Spleen (tissue), 7 donors: Measurements from ENCODE around the gene SLC48A1.

Source experiments
- POLR2A ChIP-seq, 3 donors: fragments of 450-650 bp; IDR thresholded peaks; one replicate each; pipeline ENCODE4 v1.5.1; 2017; ENCODE audit warnings: antibody characterized with exemption in 3 of 3, mild to moderate bottlenecking in 1 of 3
- TF ChIP-seq, protein P1 (sequence below), 11 experiments: fragments of 200-600 bp in 7 of 11; fragments of 450-650 bp in 4 of 11; sonication (generic) in 4 of 11; IDR thresholded peaks in 8 of 11; conservative IDR thresholded peaks in 3 of 11; 1 replicate in 7 of 11; 2 replicates in 4 of 11; pipeline versions ENCODE4 v1.4.0 to v1.8.0; 2016 to 2021; ENCODE audit warnings: antibody characterized with exemption in 11 of 11, inconsistent platforms in 4 of 11, mild to moderate bottlenecking in 1 of 11
- donor health status: DM: no; HTN: no; CAD: no; lungs with moderate emphysema.
- donor health status: DM: no; HTN: no; CAD: no.
- donor health status: DM: no; HTN: no; CAD: no.

DNA sequence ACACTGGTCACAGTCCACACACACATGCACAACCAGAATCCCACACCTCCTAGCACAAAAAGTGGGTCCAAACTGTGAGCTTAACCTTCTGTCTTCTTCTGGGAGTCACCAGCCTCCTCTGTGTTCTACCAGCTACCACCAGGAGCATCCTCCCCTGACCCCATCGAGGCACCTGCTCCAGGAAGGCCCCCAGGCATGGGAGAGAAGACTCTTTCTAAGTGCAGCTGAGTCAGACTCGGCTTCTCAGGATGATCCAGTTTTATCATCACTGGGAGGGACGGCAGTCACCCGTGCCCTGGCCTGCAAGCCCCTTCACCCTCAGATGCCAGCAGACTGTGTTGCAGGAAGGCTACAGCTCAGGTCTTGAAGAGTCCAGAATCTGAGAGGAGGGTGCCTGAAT, 39.9 kb upstream of the SLC48A1 start:
- TF ChIP-seq POLR2A (IDR thresholded peaks at IDR 0.05) = no peak
- TF ChIP-seq, protein P1, sequence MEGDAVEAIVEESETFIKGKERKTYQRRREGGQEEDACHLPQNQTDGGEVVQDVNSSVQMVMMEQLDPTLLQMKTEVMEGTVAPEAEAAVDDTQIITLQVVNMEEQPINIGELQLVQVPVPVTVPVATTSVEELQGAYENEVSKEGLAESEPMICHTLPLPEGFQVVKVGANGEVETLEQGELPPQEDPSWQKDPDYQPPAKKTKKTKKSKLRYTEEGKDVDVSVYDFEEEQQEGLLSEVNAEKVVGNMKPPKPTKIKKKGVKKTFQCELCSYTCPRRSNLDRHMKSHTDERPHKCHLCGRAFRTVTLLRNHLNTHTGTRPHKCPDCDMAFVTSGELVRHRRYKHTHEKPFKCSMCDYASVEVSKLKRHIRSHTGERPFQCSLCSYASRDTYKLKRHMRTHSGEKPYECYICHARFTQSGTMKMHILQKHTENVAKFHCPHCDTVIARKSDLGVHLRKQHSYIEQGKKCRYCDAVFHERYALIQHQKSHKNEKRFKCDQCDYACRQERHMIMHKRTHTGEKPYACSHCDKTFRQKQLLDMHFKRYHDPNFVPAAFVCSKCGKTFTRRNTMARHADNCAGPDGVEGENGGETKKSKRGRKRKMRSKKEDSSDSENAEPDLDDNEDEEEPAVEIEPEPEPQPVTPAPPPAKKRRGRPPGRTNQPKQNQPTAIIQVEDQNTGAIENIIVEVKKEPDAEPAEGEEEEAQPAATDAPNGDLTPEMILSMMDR (IDR thresholded peaks at IDR 0.05 in 8 of 11, conservative IDR thresholded peaks at IDR 0.05 in 3 of 11) = no peak
